Body of pancreas (tissue), 4 donors: ENCODE results near the gene EIF2B1.

Experiments
- CTCF ChIP-seq, 7 experiments: fragments of 450-650 bp in 4 of 7; fragments of 200-600 bp in 3 of 7; sonication (generic) in 3 of 7; IDR thresholded peaks; one replicate each; pipeline ENCODE4 v1.5.1; 2016 to 2019; ENCODE audit warnings: antibody characterized with exemption in 7 of 7
- POLR2A ChIP-seq, 3 donors: fragments of 450-650 bp; IDR thresholded peaks; one replicate each; pipeline ENCODE4 v1.6.1; 2016; ENCODE audit warnings: antibody characterized with exemption in 3 of 3, mild to moderate bottlenecking in 2 of 3

- no peak for TF ChIP-seq CTCF (IDR thresholded peaks at IDR 0.05)
- TF ChIP-seq POLR2A (IDR thresholded peaks at IDR 0.05): no peak
Measured at GRCh38 chr12:123614110-123614509, 19.4 kb downstream of the EIF2B1 start.
